ENCODE measurements around the gene ADSS1.

DNA sequence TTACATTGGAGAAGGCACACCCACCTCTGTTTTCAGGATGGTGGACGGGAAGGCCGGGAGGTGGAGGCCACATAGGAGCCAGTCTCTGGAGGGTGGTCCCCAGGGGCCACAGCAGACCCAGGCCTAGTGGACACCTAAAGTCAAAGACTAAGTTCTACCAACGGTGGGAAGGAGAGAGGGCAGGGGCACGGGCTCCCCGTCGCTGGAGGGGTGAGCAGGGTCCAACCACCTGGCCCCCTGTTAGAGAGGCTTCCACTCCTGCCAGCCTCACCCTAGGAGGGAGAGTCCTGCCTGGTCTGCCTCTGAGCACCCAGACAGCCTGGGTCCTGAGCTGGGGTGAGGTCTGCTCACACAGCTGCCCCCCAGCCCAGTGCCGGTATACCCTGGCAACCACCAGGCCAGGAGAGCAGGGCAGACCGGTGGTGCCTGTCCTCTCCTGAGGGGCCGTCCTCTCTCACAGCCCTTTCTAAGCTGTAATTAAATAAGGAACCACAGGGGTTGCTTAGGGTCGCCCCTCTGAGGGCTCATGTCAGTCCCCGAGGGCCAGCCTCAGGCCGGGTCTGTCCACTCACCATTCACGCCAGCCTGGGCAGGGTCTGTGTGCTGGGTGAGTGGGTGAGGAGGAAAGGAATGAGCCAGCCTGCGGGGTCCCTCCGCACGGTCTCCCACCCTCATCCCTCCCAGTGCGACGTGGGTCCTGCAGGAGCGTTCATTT, 32.3 kb upstream of the ADSS1 start:
- TF ChIP-seq, protein P1, sequence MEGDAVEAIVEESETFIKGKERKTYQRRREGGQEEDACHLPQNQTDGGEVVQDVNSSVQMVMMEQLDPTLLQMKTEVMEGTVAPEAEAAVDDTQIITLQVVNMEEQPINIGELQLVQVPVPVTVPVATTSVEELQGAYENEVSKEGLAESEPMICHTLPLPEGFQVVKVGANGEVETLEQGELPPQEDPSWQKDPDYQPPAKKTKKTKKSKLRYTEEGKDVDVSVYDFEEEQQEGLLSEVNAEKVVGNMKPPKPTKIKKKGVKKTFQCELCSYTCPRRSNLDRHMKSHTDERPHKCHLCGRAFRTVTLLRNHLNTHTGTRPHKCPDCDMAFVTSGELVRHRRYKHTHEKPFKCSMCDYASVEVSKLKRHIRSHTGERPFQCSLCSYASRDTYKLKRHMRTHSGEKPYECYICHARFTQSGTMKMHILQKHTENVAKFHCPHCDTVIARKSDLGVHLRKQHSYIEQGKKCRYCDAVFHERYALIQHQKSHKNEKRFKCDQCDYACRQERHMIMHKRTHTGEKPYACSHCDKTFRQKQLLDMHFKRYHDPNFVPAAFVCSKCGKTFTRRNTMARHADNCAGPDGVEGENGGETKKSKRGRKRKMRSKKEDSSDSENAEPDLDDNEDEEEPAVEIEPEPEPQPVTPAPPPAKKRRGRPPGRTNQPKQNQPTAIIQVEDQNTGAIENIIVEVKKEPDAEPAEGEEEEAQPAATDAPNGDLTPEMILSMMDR (IDR thresholded peaks at IDR 0.05): no peak
- TF ChIP-seq ZFX (IDR thresholded peaks at IDR 0.05; ENCODE audit: borderline replicate concordance): no peak
